DND-41 (cell line): ENCODE data around the gene OSCAR.

Experiments
- ATAC-seq: fragments of 200-7000 bp; cut with Tn5 transposase; 3 replicates; pipeline ENCODE4 v1.9.1; 2021; ENCODE audit warnings: low read depth; ENCODE audit not compliant: insufficient read depth
- DNase-seq: peaks from one replicate; pipeline ENCODE4 v3.0.0-alpha.2; 2020
- H2AFZ ChIP-seq: 2 replicates; pipeline ENCODE4 v1.6.0; 2012; ENCODE audit warnings: low read depth, low read length
- H3K27ac ChIP-seq: 2 replicates; pipeline ENCODE4 v1.5.1; 2012; ENCODE audit warnings: low read length, inconsistent platforms
- H3K27me3 ChIP-seq: fragments of 200-600 bp; sonication (generic); 2 replicates; pipeline ENCODE4 v1.6.0; 2012; ENCODE audit warnings: low read length, mild to moderate bottlenecking, inconsistent platforms; ENCODE audit not compliant: insufficient read depth, poor library complexity
- H3K36me3 ChIP-seq: 2 replicates; pipeline ENCODE4 v1.5.1; 2012; ENCODE audit warnings: low read length, inconsistent platforms; ENCODE audit not compliant: insufficient read depth
- H3K4me1 ChIP-seq: 2 replicates; pipeline ENCODE4 v1.5.1; 2012; ENCODE audit warnings: mild to moderate bottlenecking, low read length; ENCODE audit not compliant: insufficient read depth
- H3K4me2 ChIP-seq: 2 replicates; pipeline ENCODE4 v1.6.0; 2012; ENCODE audit warnings: mild to moderate bottlenecking, moderate library complexity, low read length, inconsistent platforms; ENCODE audit not compliant: insufficient read depth
- H3K4me3 ChIP-seq, 2 experiments: fragments of 200-600 bp in 1 of 2; shearing (Covaris generic) in 1 of 2; 2 replicates each; pipeline ENCODE4 v1.5.1; 2012 to 2016; ENCODE audit warnings: inconsistent platforms in 2 of 2, low read length in 2 of 2, mild to moderate bottlenecking in 2 of 2, low read depth in 1 of 2, moderate library complexity in 1 of 2
- H3K79me2 ChIP-seq: 2 replicates; pipeline ENCODE4 v1.6.0; 2012; ENCODE audit warnings: low read length, inconsistent platforms; ENCODE audit not compliant: insufficient read depth
- H3K9ac ChIP-seq: 2 replicates; pipeline ENCODE4 v1.6.0; 2012; ENCODE audit warnings: low read depth, mild to moderate bottlenecking, inconsistent platforms, low read length, moderate library complexity
- H3K9me3 ChIP-seq: 2 replicates; pipeline ENCODE4 v1.5.1; 2012; ENCODE audit warnings: low read length, moderate library complexity, mild to moderate bottlenecking, inconsistent platforms; ENCODE audit not compliant: insufficient read depth, severe bottlenecking
- H4K20me1 ChIP-seq: 2 replicates; pipeline ENCODE4 v1.6.0; 2012; ENCODE audit warnings: low read length; ENCODE audit not compliant: insufficient read depth
- CTCF ChIP-seq: IDR thresholded peaks from 2 replicates; pipeline ENCODE4 v1.5.1; 2012; ENCODE audit warnings: borderline replicate concordance, low read length, moderate library complexity, mild to moderate bottlenecking; ENCODE audit not compliant: poor library complexity, severe bottlenecking; ENCODE audit errors: extremely low read depth
- EZH2 ChIP-seq: IDR thresholded peaks from 3 replicates; pipeline ENCODE4 v1.6.1; 2012; ENCODE audit warnings: borderline replicate concordance, low read depth, mild to moderate bottlenecking, moderate library complexity, low read length, inconsistent platforms; ENCODE audit not compliant: severe bottlenecking

OSCAR gene

GRCh38 chr19:54123682-54124081 lies 23.1 kb upstream of the OSCAR start:
- ATAC-seq (no peak), DNase-seq (no peak)
- Histone ChIP-seq H3K4me1 (no peaks in the 10 kb centered on the region), H3K27me3 (no peaks in the 10 kb centered on the region), H3K36me3 (peaks cover 90% of the 10 kb centered on the region), H3K4me2 (no peak overlapping the region), H3K9me3 (no peaks in the 10 kb centered on the region), H3K79me2 (no peaks in the 10 kb centered on the region), H3K27ac (no peak overlapping the region), H2AFZ (no peak overlapping the region), H3K9ac (no peak overlapping the region), H4K20me1 (peaks cover 7% of the 10 kb centered on the region), H3K4me3 (no peak overlapping the region)
- no peak for TF ChIP-seq CTCF
- TF ChIP-seq EZH2 = no peak

- peaks cover 80% of the 10 kb centered on the region for H3K36me3 ChIP-seq
- H3K9ac ChIP-seq = no peak overlapping the region
- H3K9me3 ChIP-seq = no peaks in the 10 kb centered on the region
- peaks cover 18% of the 10 kb centered on the region for H4K20me1 ChIP-seq
- ATAC-seq (no peak), DNase-seq (no peak)
- peaks cover 11% of the 10 kb centered on the region for H3K4me1 ChIP-seq
- H3K79me2 ChIP-seq = peaks cover 20% of the 10 kb centered on the region
- H3K4me3 ChIP-seq = no peak overlapping the region
- H3K27ac ChIP-seq = no peak overlapping the region
- no peak overlapping the region for H2AFZ ChIP-seq
- H3K4me2 ChIP-seq = no peak overlapping the region
- no peaks in the 10 kb centered on the region for H3K27me3 ChIP-seq
- TF ChIP-seq EZH2 = no peak
Measured at GRCh38 chr19:54121259-54121658, 20.7 kb upstream of the OSCAR start.

- Histone ChIP-seq H3K79me2 (peaks cover 67% of the 10 kb centered on the region), H3K36me3 (peaks cover 49% of the 10 kb centered on the region), H2AFZ (peak within 1 kb of the TSS; percentile 89), H3K4me1 (peaks cover 27% of the 10 kb centered on the region), H3K27ac (peak within 1 kb of the TSS; percentile 92), H4K20me1 (peaks cover 31% of the 10 kb centered on the region), H3K4me2 (peak within 1 kb of the TSS; percentile 94), H3K9ac (peak within 1 kb of the TSS; percentile 79), H3K27me3 (no peaks in the 10 kb centered on the region), H3K9me3 (no peaks in the 10 kb centered on the region), H3K4me3 (peak within 1 kb of the TSS; percentile 95 to 96)
- peak; percentile 96 for DNase-seq
- peak; percentile 86 for ATAC-seq
- TF ChIP-seq CTCF (no peak), EZH2 (no peak)
Measured at GRCh38 chr19:54115109-54116063, 14.8 kb upstream of the OSCAR start, which contains the start of the genes PRPF31 and TFPT. Gene PRPF31 (plus strand): TSS chr19:54115754. CDS start chr19:54118279, 2,525 bp downstream. Gene TFPT (minus strand): TSS chr19:54115657. CDS start chr19:54115269, 388 bp downstream.

- Histone ChIP-seq H3K79me2 (peaks cover 76% of the 10 kb centered on the region), H3K9me3 (no peaks in the 10 kb centered on the region), H4K20me1 (peaks cover 36% of the 10 kb centered on the region), H3K4me3 (peak overlapping the region; percentile 95 to 96), H3K9ac (peak overlapping the region; percentile 79), H3K36me3 (peaks cover 49% of the 10 kb centered on the region), H3K4me1 (peaks cover 27% of the 10 kb centered on the region), H2AFZ (peak overlapping the region; percentile 89), H3K27me3 (no peaks in the 10 kb centered on the region), H3K27ac (peak overlapping the region; percentile 92), H3K4me2 (peak overlapping the region; percentile 94)
- TF ChIP-seq EZH2 (no peak), CTCF (peak; percentile 12)
- DNase-seq (peak; percentile 85), ATAC-seq (peak; percentile 82)
Measured at GRCh38 chr19:54114340-54115108, 13.9 kb upstream of the OSCAR start.
